ENCODE results near the gene PEX14. TPM values are rescaled to one million over a fixed set of nuclear protein-coding genes. Genes with fewer than 3 reads are reported as not detected.

PEX14 gene
- total and polyA plus RNA-seq, 2 experiments from 2014 or later: 17.6 to 19.6 TPM

DNA sequence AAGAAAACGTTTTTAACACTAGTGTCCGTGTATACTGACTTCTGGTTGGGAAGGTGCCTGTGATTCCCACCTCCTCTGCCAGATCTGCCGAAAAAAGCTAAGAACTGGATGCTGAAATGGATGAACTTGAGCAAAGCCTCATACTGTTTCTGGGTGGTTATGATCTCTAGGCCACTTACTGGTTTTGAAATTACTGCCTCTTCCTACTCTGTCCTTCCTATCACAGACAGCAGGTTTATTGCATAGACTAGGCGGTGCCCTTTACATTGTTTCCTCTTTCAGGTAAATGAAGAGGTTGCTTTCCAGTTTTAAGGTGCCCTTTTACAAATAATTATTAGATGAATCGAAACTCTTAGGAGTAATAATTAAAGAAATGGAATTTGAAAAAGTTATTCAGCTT lies 27.5 kb downstream of the PEX14 start:
- no peak overlapping the region for H3K27ac ChIP-seq (ENCODE audit: low read depth)
- TF ChIP-seq, protein P1, sequence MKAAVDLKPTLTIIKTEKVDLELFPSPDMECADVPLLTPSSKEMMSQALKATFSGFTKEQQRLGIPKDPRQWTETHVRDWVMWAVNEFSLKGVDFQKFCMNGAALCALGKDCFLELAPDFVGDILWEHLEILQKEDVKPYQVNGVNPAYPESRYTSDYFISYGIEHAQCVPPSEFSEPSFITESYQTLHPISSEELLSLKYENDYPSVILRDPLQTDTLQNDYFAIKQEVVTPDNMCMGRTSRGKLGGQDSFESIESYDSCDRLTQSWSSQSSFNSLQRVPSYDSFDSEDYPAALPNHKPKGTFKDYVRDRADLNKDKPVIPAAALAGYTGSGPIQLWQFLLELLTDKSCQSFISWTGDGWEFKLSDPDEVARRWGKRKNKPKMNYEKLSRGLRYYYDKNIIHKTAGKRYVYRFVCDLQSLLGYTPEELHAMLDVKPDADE (IDR thresholded peaks at IDR 0.05): no peak
- TF ChIP-seq ZNF114 (CRISPR knock-in tag; IDR thresholded peaks at IDR 0.05) (no peak), POLR2AphosphoS5 (IDR thresholded peaks at IDR 0.05; ENCODE audit: low read depth) (no peak), STAT1 (IDR thresholded peaks at IDR 0.05; ENCODE audit: unreplicated experiment) (no peak), JUNB (IDR thresholded peaks at IDR 0.05; ENCODE audit: unreplicated experiment) (no peak), EZH2phosphoT487 (IDR thresholded peaks at IDR 0.05; ENCODE audit: unreplicated experiment) (no peak), CREB1 (CRISPR knock-in tag; IDR thresholded peaks at IDR 0.05; ENCODE audit: low read depth) (no peak), NANOG (IDR thresholded peaks at IDR 0.05; ENCODE audit: borderline replicate concordance) (no peak), EZH2 (IDR thresholded peaks at IDR 0.05; ENCODE audit: low read depth, unreplicated experiment) (no peak), ZNF331 (CRISPR knock-in tag; IDR thresholded peaks at IDR 0.05; ENCODE audit: low read depth) (no peak)
- TF ChIP-seq, protein P2, sequence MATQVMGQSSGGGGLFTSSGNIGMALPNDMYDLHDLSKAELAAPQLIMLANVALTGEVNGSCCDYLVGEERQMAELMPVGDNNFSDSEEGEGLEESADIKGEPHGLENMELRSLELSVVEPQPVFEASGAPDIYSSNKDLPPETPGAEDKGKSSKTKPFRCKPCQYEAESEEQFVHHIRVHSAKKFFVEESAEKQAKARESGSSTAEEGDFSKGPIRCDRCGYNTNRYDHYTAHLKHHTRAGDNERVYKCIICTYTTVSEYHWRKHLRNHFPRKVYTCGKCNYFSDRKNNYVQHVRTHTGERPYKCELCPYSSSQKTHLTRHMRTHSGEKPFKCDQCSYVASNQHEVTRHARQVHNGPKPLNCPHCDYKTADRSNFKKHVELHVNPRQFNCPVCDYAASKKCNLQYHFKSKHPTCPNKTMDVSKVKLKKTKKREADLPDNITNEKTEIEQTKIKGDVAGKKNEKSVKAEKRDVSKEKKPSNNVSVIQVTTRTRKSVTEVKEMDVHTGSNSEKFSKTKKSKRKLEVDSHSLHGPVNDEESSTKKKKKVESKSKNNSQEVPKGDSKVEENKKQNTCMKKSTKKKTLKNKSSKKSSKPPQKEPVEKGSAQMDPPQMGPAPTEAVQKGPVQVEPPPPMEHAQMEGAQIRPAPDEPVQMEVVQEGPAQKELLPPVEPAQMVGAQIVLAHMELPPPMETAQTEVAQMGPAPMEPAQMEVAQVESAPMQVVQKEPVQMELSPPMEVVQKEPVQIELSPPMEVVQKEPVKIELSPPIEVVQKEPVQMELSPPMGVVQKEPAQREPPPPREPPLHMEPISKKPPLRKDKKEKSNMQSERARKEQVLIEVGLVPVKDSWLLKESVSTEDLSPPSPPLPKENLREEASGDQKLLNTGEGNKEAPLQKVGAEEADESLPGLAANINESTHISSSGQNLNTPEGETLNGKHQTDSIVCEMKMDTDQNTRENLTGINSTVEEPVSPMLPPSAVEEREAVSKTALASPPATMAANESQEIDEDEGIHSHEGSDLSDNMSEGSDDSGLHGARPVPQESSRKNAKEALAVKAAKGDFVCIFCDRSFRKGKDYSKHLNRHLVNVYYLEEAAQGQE (IDR thresholded peaks at IDR 0.05; ENCODE audit: unreplicated experiment): no peak
- TF ChIP-seq, protein P3, sequence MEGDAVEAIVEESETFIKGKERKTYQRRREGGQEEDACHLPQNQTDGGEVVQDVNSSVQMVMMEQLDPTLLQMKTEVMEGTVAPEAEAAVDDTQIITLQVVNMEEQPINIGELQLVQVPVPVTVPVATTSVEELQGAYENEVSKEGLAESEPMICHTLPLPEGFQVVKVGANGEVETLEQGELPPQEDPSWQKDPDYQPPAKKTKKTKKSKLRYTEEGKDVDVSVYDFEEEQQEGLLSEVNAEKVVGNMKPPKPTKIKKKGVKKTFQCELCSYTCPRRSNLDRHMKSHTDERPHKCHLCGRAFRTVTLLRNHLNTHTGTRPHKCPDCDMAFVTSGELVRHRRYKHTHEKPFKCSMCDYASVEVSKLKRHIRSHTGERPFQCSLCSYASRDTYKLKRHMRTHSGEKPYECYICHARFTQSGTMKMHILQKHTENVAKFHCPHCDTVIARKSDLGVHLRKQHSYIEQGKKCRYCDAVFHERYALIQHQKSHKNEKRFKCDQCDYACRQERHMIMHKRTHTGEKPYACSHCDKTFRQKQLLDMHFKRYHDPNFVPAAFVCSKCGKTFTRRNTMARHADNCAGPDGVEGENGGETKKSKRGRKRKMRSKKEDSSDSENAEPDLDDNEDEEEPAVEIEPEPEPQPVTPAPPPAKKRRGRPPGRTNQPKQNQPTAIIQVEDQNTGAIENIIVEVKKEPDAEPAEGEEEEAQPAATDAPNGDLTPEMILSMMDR (conservative IDR thresholded peaks at IDR 0.05; ENCODE audit: low read depth in 2 of 2): no peak
- TF ChIP-seq, protein P4, sequence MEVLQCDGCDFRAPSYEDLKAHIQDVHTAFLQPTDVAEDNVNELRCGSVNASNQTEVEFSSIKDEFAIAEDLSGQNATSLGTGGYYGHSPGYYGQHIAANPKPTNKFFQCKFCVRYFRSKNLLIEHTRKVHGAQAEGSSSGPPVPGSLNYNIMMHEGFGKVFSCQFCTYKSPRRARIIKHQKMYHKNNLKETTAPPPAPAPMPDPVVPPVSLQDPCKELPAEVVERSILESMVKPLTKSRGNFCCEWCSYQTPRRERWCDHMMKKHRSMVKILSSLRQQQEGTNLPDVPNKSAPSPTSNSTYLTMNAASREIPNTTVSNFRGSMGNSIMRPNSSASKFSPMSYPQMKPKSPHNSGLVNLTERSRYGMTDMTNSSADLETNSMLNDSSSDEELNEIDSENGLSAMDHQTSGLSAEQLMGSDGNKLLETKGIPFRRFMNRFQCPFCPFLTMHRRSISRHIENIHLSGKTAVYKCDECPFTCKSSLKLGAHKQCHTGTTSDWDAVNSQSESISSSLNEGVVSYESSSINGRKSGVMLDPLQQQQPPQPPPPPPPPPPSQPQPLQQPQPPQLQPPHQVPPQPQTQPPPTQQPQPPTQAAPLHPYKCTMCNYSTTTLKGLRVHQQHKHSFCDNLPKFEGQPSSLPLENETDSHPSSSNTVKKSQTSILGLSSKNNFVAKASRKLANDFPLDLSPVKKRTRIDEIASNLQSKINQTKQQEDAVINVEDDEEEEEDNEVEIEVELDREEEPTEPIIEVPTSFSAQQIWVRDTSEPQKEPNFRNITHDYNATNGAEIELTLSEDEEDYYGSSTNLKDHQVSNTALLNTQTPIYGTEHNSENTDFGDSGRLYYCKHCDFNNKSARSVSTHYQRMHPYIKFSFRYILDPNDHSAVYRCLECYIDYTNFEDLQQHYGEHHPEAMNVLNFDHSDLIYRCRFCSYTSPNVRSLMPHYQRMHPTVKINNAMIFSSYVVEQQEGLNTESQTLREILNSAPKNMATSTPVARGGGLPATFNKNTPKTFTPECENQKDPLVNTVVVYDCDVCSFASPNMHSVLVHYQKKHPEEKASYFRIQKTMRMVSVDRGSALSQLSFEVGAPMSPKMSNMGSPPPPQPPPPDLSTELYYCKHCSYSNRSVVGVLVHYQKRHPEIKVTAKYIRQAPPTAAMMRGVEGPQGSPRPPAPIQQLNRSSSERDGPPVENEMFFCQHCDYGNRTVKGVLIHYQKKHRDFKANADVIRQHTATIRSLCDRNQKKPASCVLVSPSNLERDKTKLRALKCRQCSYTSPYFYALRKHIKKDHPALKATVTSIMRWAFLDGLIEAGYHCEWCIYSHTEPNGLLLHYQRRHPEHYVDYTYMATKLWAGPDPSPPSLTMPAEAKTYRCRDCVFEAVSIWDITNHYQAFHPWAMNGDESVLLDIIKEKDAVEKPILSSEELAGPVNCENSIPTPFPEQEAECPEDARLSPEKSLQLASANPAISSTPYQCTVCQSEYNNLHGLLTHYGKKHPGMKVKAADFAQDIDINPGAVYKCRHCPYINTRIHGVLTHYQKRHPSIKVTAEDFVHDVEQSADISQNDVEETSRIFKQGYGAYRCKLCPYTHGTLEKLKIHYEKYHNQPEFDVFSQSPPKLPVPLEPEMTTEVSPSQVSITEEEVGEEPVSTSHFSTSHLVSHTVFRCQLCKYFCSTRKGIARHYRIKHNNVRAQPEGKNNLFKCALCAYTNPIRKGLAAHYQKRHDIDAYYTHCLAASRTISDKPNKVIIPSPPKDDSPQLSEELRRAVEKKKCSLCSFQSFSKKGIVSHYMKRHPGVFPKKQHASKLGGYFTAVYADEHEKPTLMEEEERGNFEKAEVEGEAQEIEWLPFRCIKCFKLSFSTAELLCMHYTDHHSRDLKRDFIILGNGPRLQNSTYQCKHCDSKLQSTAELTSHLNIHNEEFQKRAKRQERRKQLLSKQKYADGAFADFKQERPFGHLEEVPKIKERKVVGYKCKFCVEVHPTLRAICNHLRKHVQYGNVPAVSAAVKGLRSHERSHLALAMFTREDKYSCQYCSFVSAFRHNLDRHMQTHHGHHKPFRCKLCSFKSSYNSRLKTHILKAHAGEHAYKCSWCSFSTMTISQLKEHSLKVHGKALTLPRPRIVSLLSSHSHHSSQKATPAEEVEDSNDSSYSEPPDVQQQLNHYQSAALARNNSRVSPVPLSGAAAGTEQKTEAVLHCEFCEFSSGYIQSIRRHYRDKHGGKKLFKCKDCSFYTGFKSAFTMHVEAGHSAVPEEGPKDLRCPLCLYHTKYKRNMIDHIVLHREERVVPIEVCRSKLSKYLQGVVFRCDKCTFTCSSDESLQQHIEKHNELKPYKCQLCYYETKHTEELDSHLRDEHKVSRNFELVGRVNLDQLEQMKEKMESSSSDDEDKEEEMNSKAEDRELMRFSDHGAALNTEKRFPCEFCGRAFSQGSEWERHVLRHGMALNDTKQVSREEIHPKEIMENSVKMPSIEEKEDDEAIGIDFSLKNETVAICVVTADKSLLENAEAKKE (CRISPR knock-in tag; IDR thresholded peaks at IDR 0.05): no peak
- no peaks in the 10 kb centered on the region for H3F3A ChIP-seq (replicated peaks; ENCODE audit: low read depth)
- DNase-seq (ENCODE audit: low spot score): no peak
- no peak overlapping the region for H2AFZ ChIP-seq
- peaks cover 2% of the 10 kb centered on the region for H3K4me1 Mint-ChIP-seq
- peaks cover 47% of the 10 kb centered on the region for H3K79me2 ChIP-seq (replicated peaks; ENCODE audit: insufficient read depth)
- H3K4me3 ChIP-seq: no peak overlapping the region
- H3K9me3 Mint-ChIP-seq: no peaks in the 10 kb centered on the region
- H4K20me1 ChIP-seq (replicated peaks; ENCODE audit: insufficient read depth): peaks cover 8% of the 10 kb centered on the region; the same call in 1 of the 2 replicates
- H3K27me3 ChIP-seq (ENCODE audit: insufficient read depth): no peaks in the 10 kb centered on the region
- no peaks in the 10 kb centered on the region for H3K36me3 Mint-ChIP-seq (ENCODE audit: low read depth)
- H3K27me3 Mint-ChIP-seq (ENCODE audit: insufficient read depth, low read depth, poor library complexity): no peaks in the 10 kb centered on the region
- H3K4me2 ChIP-seq: no peak overlapping the region
- no peaks in the 10 kb centered on the region for H3K9me2 ChIP-seq (ENCODE audit: insufficient read depth)
- no peak overlapping the region for H3K4me3 Mint-ChIP-seq
- no peak overlapping the region for H3K27ac Mint-ChIP-seq
- no peaks in the 10 kb centered on the region for H3K36me3 ChIP-seq (ENCODE audit: insufficient read depth)
- no peak for ATAC-seq
- no peaks in the 10 kb centered on the region for H3K4me1 ChIP-seq (ENCODE audit: insufficient read depth)

All from GM23338 (cell line).